GM18511 (cell line): ENCODE measurements around the gene LRTM2.

Experiments used
- ATAC-seq: cut with Tn5 transposase; IDR thresholded peaks from one replicate; pipeline ENCODE4 v1.9.1; 2021; ENCODE audit warnings: mild to moderate bottlenecking, moderate library complexity; ENCODE audit not compliant: unreplicated experiment

Gene LRTM2

DNA sequence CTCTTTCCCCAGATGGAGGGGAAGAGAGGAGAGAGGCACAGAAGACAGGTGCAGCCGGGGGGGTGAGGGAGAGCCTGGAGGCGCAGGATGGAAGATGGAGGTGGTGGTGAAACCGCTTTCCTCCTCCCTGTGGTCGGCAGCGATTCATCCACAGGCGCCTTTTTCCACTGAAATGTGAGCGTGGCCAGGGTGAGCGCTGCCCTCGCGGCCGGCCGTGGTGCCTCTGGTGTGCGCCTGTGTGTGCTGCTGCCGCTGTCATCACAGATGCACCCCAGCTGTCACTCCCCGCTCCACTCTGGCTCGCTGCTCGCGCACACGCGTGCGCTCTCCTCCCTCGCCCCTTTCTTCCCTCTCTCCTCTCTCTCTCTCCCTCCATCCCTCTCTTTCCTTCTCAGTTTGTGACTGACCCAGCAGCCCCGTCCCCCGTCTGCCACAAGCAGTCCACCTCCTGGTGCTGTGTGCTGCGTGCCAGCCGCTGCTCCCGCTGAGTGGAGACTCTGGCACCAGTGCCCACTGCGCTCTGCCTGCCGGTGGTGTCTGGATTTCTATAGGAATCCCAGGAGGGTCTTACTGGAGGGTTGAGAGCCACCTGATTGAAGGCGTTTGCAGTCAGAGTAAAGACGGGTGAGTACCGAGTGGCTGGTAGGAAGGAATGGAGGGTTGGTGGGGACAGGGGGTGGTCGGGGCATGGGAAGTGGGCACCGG is at the start of gene LRTM2:
TSS of gene LRTM2 (plus strand) at position 375 of the 705 bp plus-strand sequence. CDS start 7,584 bp downstream, outside the sequence.
- no peak for ATAC-seq

DNA sequence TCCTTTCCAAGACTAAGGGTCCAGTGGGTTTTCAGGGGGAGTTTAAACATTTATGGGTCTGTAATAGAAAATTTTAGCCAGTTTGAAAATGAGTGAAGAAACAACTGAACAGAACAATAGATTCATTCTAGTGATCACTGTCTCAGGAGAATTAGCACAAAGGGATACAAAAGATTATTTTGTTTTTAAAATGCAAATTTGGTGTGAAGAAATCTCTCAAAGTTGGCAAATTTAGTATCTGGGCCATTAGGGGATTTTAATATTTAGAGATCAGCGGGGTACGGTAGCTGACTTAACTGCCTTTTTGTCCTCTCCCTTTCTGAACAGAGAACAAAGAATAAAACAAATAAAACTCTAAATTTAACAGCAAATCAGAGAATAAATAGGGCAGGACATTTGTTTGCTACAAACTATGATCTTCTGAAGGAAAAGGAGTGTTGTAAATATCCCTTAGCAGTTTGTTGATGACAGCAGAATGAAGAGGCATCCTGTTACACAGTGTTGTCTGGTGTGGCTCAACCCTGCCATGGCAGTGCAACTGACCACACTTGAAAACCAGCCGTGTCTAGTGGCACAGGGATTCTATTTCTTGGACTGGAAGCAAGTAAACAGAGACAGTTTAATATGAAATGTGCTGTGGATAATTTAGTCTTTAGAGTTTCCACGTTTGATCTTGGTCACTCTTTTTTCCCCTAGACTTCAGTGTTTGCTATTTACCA is 46.3 kb upstream of the LRTM2 start:
- no peak for ATAC-seq

DNA sequence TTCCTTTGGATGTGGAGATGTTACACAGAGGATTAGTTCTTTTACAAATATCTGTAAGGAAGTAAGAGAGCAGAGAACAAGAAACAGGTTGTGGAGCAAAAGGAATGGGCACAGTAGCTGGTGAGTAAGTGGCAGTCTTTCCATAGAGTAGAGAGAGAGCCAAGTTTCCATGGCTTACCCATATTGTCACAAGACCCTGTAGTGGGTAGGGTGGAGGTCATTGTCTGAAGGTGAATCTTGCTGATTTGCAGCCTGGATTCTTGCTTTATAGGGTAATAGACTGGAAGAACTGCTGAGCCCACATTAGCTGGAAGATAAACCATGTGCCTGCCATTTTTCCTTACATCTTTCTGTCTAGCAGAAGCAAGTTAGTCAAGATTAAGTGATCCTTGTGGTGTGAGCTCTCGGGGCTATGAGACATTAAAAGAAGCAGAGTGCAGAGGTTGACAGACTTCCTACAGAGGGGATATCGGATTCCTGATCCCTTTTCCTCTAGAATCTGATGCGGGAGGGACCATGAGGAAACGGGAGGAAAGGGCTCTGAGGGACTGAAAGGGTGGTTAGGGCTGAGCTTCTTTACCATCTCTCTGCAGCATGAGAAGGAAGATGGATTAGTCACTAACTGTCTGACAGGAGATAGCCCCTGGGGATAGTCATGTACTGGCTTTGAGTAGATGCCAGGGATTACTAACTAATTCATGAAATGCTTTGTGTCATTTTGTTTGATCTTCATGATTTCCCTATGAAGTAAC is 44.0 kb upstream of the LRTM2 start:
- ATAC-seq: no peak

DNA sequence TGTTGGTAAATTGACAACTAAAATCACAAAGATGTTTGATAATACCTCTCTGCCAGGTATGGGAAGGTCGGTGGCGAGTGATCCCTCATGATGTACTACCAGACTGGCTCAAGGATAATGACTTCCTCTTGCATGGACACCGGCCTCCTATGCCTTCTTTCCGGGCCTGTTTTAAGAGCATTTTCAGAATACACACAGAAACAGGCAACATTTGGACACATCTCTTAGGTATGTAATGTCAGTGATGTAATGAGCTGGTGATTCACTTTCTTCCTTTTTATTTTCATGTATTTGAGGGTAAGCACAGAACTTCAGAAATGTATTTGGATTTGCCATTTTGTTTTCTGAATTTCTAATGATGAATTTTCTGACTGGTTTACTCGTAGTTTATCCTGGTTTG is 42.6 kb upstream of the LRTM2 start:
- no peak for ATAC-seq

DNA sequence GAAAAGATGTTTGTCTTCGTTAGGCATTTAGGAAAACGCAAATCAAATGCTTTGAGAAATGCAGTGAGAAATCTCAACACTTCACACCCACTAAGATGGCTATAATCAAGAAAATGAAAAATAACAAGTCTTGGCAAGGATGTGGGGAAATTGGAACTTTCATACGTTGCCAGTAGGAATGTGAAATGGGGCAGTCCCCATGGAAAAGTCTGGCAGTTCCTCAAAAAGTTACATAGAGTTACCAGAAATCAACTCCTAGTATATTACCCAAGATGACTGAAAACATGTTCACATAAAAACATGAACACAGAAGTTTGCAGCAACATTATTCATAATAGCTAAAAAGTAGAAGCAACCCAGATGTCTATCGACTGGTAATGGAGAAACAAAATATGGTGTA is 41.5 kb upstream of the LRTM2 start:
- ATAC-seq: no peak

DNA sequence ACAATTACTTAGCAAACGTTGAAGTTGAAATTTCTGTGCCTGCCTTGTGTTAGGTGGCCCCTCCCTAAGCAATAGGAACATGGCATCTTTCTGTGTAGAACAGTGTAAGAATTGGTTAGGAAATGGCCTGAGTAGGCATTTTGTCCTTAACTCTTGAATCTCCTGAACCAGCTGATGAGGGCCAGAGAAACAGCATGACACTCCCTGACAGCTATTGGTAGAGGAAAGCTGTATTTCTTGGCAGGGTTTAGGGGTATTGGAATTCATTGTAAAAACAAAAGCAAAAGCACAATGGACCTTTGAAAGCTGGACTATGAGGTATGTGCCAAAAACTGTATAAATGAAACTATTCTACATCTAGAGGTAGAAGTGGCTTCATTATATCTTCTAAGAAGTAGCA is 40.6 kb upstream of the LRTM2 start:
- ATAC-seq: no peak

DNA sequence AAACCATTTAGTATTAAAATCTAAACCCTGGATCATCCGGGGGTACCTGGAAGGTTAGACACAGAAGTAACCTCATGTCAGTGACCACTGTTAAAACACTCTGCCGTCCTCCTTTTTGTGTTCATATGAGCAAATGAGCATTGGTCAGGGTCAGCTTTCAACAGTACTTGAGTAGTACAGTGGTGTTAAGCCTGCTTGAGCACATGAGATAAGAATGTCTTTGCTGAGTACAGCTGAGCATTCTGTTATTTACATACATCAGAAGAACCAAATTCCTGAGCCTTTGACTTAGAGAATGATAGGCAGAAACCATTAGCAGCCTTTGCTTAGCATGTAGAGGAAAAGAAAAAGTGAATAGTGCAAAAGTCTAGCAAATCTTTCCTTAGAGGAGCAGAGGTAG is 38.6 kb upstream of the LRTM2 start:
- ATAC-seq: no peak

DNA sequence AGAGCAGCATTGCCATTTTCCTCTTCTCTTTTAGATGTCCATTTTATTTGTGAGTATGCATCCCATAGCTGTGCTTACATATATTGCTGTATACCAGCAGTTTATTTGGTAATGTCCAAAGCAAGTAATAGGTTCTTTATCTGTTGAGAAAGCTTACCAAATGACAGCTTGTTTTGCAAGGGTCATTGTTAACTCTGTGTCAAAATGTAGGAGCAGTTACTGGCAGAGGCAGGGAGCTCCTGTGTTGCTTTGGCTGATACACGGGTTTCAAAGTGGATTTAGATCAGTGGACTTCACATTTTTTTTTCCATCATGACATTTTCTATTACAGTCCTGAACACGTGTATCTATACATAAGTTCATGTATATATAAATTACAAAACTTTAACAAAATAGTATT is 38.1 kb upstream of the LRTM2 start:
- ATAC-seq: no peak

DNA sequence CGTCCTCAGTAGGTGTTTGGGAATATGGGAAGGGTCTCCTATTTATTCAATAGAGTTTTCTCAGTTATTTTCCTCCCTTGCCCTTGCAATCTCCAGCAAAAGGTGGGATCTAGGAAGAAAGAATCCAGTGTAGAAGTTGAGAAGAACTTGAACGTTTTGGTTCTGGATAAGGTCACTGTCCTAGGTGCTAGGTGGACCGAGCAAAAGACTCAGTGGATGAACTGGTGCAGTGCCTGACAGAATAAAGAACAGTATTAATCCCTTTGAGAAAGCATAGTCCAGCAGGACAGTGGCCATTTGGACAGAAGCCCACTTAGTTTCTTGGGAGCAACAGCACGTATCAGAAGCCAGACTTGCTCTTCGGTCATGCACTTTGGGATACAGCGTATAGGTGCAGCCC is 32.7 kb upstream of the LRTM2 start:
- no peak for ATAC-seq

DNA sequence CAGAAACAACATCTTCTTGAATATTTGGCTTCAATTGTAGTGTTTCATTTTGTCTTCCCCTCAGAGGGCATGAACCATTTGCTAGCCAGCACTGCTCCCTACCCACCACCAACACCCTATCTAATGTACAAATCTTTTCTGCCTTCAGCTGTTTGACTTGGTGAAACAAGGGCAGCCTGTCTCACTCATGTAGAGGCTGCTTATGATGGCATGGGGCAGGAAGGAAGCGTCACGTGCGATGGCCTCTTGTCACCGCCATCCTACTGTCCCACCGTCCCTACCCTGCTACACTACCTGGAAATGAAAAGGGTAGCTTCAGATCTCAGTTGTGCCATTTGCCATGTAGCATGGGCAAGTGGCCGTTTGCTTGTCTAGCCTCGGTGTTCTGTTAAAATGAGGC is 29.9 kb upstream of the LRTM2 start:
- no peak for ATAC-seq

DNA sequence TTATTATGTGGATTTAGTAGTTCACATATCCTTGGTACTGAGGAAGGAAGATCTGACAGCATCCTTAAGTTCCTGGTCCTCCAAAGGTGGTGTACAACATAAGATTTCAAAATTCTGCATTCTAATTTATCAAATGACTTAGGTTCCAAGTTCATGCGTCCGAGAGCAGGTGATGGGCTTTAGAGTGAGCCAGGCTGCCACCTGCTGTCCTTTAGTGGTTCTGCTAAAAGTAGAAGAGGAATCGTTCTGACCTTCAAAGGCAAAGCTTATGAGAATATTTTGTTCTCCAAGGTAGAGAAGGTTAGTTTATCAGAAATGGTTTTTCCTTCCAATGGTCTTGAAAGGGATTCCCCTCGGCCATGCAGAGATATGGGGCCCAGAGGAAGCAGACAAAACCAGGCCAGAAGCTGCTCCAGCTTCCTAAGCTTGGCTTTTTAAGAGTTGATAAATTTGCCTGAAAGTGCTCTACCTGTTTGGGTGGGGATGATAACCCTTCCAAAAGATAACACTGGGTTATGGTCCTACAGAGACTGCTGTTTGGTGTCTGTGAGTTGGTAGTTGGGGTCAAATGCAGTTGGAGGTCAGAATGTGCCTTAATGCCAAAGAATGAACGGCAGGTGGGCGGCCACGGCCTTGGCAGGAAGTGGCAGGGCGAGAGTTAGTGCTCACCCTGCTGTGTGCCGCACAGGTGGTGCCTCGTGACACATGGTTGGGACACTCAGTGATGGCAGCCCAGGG is 29.1 kb upstream of the LRTM2 start:
- no peak for ATAC-seq

DNA sequence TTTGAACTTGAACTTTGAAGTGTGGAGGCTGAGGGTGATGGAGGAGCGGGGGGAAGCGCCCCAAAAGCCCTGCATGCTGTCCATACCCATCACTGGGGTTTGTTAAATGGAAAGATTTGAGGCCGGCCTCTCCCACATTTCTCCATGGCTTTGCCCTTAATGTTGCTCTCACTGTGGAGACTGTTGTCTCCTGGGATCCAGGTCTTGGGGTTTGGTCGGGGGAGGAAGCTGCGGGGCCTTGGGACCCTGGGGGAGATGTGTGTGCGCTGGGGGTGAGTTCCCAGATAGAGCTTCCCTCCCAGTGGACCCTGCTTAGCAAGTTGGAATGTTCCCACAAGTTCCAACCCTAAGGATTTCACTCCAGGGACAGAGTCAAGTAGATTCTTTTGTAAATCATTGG is 28.0 kb upstream of the LRTM2 start:
- no peak for ATAC-seq

DNA sequence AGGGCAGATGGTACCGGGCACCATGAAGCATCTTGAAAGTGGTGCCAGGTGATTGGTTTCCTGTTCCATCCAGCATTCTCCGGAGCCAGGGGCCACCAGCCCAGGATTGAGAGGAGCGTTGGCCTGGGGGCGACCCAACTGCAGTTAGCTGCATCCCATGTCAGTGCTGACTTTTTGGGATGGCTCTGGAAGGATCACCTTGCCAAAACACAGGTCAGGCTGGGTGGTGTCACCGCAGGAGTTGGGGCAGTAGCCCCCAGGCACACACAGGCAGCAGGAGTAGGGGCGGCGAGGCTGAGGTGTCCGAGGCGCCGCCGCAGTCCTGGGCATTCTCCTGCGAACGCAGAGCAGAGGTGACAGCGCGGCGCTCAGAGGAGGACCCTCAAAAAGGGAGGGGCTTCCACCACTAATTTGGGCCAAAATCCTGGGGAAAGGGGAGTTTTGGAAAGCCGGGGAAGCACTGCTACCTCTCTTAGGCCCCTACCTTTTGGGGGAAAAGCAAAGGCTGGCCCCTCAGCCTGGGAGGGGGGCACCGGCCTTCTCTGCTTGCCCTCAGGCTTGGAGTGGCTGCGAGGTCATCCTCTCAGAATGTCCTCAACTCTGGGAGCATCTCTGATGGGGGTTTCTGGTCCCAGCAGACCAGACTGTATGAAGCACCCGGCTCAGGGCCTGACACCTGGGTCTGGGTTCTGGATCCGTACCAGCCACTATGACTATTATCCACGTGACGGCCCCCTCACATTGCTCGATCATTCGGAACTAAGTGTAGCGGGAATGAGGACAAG is 26.7 kb upstream of the LRTM2 start:
- ATAC-seq: no peak

DNA sequence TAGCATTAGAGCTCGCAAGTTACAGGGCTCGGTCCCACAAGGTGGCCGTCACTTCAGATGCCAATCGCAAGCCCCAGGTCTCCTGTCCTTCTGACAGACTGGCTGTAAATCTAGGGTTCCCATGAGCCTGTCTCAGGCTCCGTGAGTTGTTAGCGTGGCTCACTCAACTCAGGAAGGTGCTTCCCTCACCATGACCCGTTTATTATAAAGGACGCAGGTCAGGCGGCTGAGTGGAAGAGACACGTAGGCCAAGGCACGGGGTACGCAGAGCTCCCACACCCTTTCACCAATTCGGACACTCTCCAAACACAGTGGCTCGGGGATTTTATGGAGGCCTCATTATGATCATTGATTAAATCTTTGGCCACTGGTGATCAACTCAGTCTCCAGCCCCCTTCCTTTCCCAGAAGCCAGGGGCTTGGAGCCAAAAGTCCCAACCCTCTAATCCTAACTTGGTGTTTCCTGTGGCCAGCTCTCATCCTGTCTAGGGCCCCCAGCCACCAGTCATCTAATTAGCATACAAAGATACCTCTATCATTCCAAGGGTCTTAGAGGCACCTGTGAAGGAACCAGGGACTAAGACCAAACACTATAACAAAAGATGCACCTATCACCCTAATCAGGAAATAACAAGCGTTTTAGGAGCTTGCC is 25.8 kb upstream of the LRTM2 start:
- no peak for ATAC-seq

DNA sequence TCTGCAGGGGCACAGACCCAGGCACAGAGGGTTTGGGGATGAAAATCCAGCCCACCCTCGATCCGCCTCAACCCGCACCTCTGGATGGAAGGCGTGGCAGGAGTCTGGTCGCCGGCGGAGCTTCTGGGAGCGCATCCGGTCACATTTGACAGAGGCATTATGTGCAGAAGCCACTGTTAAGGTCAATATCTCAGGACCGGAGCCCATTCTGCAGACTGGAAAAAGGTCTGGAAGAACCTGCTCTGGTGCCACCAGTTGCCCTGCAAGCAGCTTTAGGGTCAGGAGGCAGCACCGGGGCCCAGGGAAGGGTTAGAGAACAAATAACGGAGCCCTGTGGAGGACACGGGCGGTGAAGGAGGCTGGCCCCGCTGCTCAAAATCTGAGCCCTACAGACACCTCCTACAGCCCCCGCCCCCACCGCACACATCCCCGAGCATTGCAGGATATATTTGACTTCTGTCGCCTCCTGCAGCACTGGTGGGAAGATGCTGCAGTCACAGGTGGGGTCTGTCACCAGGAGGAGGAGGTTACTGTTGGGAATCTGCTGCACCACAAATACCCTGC is 25.1 kb upstream of the LRTM2 start:
- ATAC-seq: no peak

DNA sequence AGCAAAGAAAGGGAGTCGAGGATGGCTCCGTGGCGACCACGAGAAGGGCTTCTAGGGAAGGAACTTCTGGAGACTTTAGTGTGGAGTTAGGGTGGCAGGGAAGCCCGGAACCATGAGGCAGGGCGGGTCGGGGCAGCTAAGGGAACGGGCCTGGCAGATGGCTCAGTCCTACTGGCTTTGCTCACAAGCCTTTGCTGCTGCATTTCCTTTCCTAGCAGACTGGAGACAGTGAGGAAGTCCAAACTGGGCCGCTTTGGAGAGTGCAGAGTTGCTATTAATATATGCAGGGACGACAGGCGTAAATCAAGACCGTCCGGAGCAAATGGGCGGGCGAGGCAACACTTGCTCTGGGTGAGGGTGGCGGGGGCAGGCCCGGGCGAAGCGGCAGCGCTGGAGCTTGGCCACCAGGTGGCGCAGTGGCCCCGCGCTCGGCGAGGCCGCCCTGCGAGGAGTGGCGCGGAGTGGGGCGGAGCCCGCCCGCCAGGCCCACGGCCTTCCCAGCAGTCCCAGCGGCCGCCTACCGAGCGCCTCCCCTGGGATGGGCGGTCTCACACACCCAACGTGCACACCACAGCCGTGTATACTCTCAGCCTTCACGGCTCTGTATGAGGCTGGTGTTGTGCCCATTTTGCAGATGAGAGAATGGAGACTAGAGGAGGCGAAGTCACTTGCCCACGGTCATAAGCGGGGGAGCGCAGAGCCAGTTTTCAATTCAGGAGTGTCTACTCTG is 24.4 kb upstream of the LRTM2 start:
- peak; percentile 87 for ATAC-seq

DNA sequence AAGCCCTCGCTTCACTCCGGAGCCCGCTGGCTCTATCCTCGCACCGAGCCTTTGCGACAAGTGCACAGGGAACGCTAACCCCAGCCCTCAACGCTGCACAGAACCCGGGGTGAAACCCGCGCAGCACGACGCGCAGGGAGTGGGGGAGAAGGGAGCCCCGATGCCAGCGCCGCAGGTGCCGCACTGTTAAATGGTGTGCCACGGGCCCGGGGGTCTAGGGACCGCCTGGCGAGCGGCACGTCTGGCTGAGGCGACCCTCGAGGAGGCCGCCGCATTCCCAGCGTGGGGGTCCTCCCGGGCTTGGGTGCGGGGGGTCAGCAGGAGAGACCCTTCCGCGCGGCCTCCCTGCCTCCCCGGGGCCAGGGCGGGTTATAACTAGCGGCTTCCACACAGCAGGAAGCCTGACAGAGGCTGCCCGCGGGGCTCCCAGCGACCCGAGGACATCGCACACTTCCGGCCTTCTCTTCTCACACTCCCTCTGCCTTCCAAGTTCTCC is 23.8 kb upstream of the LRTM2 start:
- ATAC-seq: peak; percentile 36

DNA sequence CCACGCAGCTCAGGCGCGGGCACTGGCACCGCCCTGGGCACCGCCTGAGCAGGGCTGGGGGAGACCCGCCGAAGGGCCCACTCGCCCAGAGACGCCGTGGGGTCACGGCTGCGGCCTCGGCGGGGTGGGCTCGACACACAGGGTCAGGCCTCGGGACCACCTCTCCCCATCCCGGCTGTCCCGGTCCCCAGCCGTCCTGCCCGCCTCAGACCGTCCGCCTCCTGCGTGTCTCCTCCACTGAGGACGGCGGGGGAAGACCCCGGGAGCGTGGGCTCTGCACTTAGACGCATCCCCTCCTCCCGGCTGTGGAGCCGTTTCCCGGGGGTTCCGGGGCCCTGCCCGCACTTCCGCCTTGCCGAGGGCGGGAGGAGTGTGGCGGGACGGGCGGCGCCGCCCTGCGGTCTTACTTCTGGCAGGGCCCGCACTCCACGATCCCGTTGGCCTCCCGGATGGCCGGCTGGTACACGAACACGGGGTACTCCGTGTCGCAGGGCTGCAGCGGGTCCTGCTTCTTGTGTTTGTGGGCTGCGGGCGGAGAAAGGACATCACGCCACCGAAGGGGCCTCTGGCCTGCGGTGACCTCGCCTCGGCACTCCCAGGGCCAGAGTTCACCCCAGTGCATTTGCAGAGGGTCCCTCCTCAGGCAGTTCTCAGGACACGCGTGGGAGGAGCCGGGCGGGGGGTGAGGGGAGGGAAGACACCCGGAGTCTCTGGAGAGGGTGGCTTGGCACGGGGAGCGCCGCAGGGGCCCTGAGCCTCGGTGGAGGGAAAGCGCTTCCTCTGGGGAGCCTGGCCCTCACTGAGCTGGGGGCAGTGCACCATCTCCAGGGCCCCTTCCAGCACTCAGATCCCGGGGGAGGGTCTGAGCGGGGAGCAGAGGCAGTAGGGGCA is 23.1 kb upstream of the LRTM2 start:
- ATAC-seq: peak; percentile 32
